ENCODE results near the gene RHEBL1.

The RHEBL1 gene, protein sequence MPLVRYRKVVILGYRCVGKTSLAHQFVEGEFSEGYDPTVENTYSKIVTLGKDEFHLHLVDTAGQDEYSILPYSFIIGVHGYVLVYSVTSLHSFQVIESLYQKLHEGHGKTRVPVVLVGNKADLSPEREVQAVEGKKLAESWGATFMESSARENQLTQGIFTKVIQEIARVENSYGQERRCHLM

GRCh38 chr12:49069507-49070346 is at the start of gene RHEBL1:
Gene RHEBL1, minus strand, starts transcription at chr12:49069979. Its CDS starts 194 bp downstream, at chr12:49069785.
- DNase-seq (ENCODE audit: low read depth), result peak; percentile 93
- peak within 1 kb of the TSS; percentile 85 for H3K4me3 ChIP-seq (ENCODE audit: control insufficient read depth, low read depth, low read length)
- TF ChIP-seq, protein P1, sequence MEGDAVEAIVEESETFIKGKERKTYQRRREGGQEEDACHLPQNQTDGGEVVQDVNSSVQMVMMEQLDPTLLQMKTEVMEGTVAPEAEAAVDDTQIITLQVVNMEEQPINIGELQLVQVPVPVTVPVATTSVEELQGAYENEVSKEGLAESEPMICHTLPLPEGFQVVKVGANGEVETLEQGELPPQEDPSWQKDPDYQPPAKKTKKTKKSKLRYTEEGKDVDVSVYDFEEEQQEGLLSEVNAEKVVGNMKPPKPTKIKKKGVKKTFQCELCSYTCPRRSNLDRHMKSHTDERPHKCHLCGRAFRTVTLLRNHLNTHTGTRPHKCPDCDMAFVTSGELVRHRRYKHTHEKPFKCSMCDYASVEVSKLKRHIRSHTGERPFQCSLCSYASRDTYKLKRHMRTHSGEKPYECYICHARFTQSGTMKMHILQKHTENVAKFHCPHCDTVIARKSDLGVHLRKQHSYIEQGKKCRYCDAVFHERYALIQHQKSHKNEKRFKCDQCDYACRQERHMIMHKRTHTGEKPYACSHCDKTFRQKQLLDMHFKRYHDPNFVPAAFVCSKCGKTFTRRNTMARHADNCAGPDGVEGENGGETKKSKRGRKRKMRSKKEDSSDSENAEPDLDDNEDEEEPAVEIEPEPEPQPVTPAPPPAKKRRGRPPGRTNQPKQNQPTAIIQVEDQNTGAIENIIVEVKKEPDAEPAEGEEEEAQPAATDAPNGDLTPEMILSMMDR (conservative IDR thresholded peaks at IDR 0.05; ENCODE audit: control insufficient read depth, insufficient read depth, low read depth, low read length), result peak; percentile 7

GRCh38 chr12:49111206-49111605 is 41.4 kb upstream of the RHEBL1 start:
- TF ChIP-seq, protein P1 (conservative IDR thresholded peaks at IDR 0.05; ENCODE audit: control insufficient read depth, insufficient read depth, low read depth, low read length), result no peak
- DNase-seq (ENCODE audit: low read depth), result no peak
- peak overlapping the region; percentile 82 for H3K4me3 ChIP-seq (ENCODE audit: control insufficient read depth, low read depth, low read length)

DNA sequence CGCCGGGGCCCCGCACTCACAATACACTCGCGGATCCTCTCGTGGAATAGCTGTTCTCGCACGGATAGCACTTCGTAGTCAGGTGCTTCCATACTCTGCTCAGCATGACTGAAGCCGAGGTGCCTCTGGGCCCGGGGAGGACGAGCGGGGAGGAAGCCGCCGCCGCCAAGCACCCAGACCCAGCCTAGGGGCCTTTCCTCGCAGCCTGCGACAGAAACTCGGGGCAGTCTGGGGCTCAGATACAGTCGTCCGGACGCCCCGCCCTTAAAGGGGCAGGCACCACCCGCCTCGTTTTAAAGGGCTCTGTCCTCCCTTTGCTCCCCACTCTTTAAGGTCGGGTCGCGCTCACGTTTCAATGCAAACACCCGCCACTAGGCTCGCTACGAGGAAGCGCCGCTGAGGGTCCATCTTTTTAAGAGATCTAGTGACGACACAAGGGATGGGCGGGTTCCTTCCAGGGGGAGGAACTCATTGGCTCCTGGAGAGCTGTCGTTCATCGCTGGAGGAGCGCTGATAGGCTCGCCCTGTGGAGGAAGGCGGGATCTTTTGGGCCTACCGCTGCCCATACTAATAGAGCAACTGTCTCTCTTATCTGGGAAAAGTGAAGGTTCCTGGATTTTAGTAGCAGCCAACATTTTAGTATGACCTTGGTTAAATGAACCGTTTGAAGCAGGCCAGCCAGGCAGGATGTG is 40.8 kb upstream of the RHEBL1 start, which contains the start of gene LMBR1L:
Gene LMBR1L, minus strand, starts transcription at position 384 of the 692 bp plus-strand sequence. Its CDS starts 292 bp downstream, at position 92.
- H3K4me3 ChIP-seq (ENCODE audit: control insufficient read depth, low read depth, low read length), result peak within 1 kb of the TSS; percentile 82
- TF ChIP-seq, protein P1 (conservative IDR thresholded peaks at IDR 0.05; ENCODE audit: control insufficient read depth, insufficient read depth, low read depth, low read length), result peak; percentile 44
- DNase-seq (ENCODE audit: low read depth), result peak; percentile 98

DNA sequence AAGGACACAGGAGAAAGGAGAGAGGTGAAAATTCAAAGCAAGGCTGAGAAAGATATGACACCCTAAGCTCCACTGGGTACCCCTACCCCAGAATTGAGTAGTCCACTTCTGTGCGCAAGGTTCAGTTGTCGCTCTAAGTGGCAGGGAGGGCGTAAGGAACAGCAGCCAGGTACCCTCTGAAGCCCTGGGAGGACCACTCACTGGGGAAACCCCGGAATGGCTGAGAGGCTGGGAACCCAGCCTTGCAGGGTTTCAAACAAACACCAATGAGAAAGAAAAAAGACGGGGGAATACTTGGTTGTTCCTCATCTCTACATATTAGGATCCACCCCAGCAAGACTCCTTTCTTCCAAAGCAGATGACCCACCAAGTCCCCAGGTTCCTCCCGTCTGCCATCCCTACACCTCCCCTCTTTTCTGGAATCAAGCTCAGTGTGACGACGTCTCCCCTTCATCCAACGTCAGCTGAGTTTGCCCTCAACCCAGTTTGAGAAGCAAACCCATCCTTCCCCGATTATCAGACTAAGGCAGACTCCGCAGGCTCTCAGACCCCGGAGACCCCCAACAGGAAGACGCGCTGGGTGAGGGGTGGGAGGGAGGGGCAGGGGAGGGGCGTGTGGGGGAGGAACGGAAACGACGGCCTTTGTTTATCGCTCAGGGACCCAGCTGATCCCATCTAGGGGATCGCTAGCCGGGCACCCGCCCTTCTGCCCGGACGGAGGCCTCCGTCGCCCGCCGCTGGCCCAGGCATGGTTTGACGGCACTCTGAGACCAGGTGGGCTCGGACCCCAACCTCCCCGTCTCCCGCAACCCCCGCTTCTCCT is 40.1 kb upstream of the RHEBL1 start:
- DNase-seq (ENCODE audit: low read depth), result no peak
- peak overlapping the region; percentile 82 for H3K4me3 ChIP-seq (ENCODE audit: control insufficient read depth, low read depth, low read length)
- TF ChIP-seq, protein P1 (conservative IDR thresholded peaks at IDR 0.05; ENCODE audit: control insufficient read depth, insufficient read depth, low read depth, low read length), result no peak

- peak; percentile 57 for DNase-seq (ENCODE audit: low read depth)
- TF ChIP-seq, protein P1 (conservative IDR thresholded peaks at IDR 0.05; ENCODE audit: control insufficient read depth, insufficient read depth, low read depth, low read length), result no peak
- peak overlapping the region; percentile 82 for H3K4me3 ChIP-seq (ENCODE audit: control insufficient read depth, low read depth, low read length)
Observed at GRCh38 chr12:49108958-49109404, 39.2 kb upstream of the RHEBL1 start.
